ENCODE measurements around the gene ING4.

The ING4 gene

GRCh38 chr12:6666211-6666610, 3.3 kb upstream of the ING4 start:
- peak; percentile 16 for DNase-seq (ENCODE audit: low read depth, low spot score)
- TF ChIP-seq CTCF (IDR thresholded peaks at IDR 0.05; ENCODE audit: low read depth, low read length): no peak
- H3K4me3 ChIP-seq (ENCODE audit: low read depth, low read length): no peak overlapping the region
- in situ Hi-C loops (cut with HindIII; ENCODE audit: low sequenced_read_pairs): no loop called here

- TF ChIP-seq CTCF (IDR thresholded peaks at IDR 0.05; ENCODE audit: low read depth, low read length): no peak
- no peak for DNase-seq (ENCODE audit: low read depth, low spot score)
- H3K4me3 ChIP-seq (ENCODE audit: low read depth, low read length): no peak overlapping the region
- in situ Hi-C loops (cut with HindIII; ENCODE audit: low sequenced_read_pairs): no loop called here
Measured at GRCh38 chr12:6664902-6665301, 2.0 kb upstream of the ING4 start.

GRCh38 chr12:6662602-6662905, 365 bp downstream of the ING4 start:
- peak overlapping the region; percentile 96 for H3K4me3 ChIP-seq (ENCODE audit: low read depth, low read length)
- TF ChIP-seq CTCF (IDR thresholded peaks at IDR 0.05; ENCODE audit: low read depth, low read length): no peak
- in situ Hi-C loops (cut with HindIII; ENCODE audit: low sequenced_read_pairs): no loop called here
- DNase-seq (ENCODE audit: low read depth, low spot score): no peak

GRCh38 chr12:6653987-6654386, 8.9 kb downstream of the ING4 start:
- TF ChIP-seq CTCF (IDR thresholded peaks at IDR 0.05; ENCODE audit: low read depth, low read length): no peak
- H3K4me3 ChIP-seq (ENCODE audit: low read depth, low read length): no peak overlapping the region
- no peak for DNase-seq (ENCODE audit: low read depth, low spot score)
- in situ Hi-C loops (cut with HindIII; ENCODE audit: low sequenced_read_pairs): no loop called here

GRCh38 chr12:6653342-6653741, 9.6 kb downstream of the ING4 start:
- in situ Hi-C loops (cut with HindIII; ENCODE audit: low sequenced_read_pairs): no loop called here
- H3K4me3 ChIP-seq (ENCODE audit: low read depth, low read length): no peak overlapping the region
- TF ChIP-seq CTCF (IDR thresholded peaks at IDR 0.05; ENCODE audit: low read depth, low read length): no peak
- no peak for DNase-seq (ENCODE audit: low read depth, low spot score)

GRCh38 chr12:6652391-6652790, 10.5 kb downstream of the ING4 start:
- no peak overlapping the region for H3K4me3 ChIP-seq (ENCODE audit: low read depth, low read length)
- no peak for DNase-seq (ENCODE audit: low read depth, low spot score)
- TF ChIP-seq CTCF (IDR thresholded peaks at IDR 0.05; ENCODE audit: low read depth, low read length): no peak
- in situ Hi-C loops (cut with HindIII; ENCODE audit: low sequenced_read_pairs): no loop called here

- no peak overlapping the region for H3K4me3 ChIP-seq (ENCODE audit: low read depth, low read length)
- in situ Hi-C loops (cut with HindIII; ENCODE audit: low sequenced_read_pairs): no loop called here
Measured at GRCh38 chr12:6650832-6651231, 12.1 kb downstream of the ING4 start.

More at GRCh38 chr12:6650832-6651231, 12.1 kb downstream of the ING4 start:
- no peak for DNase-seq (ENCODE audit: low read depth, low spot score)
- no peak for TF ChIP-seq CTCF (IDR thresholded peaks at IDR 0.05; ENCODE audit: low read depth, low read length)
